Nephron progenitor cell (in vitro differentiated cells): ENCODE results near the gene C9.
"Not testable (repeated sequence)": the region's sequence is repeated elsewhere in the genome, so short reads cannot be mapped to it uniquely, and the experiment has no call there.

Experiments
- DNase-seq: peaks from one replicate; pipeline ENCODE4 v3.0.0; 2021
- H3K27ac Mint-ChIP-seq: 2 replicates; pipeline ENCODE4 v1.8.0; 2021; ENCODE audit warnings: mild to moderate bottlenecking, moderate library complexity, mixed read lengths
- H3K27me3 Mint-ChIP-seq: 2 replicates; pipeline ENCODE4 v1.8.0; 2021; ENCODE audit warnings: mild to moderate bottlenecking, low read depth, mixed read lengths; ENCODE audit not compliant: poor library complexity
- H3K36me3 Mint-ChIP-seq: 2 replicates; pipeline ENCODE4 v1.8.0; 2021; ENCODE audit warnings: low read depth, mixed read lengths
- H3K4me1 Mint-ChIP-seq: 2 replicates; pipeline ENCODE4 v1.8.0; 2021; ENCODE audit warnings: mixed read lengths
- H3K4me3 Mint-ChIP-seq: 2 replicates; pipeline ENCODE4 v1.8.0; 2021; ENCODE audit warnings: mild to moderate bottlenecking, moderate library complexity, mixed read lengths
- H3K9me3 Mint-ChIP-seq: 2 replicates; pipeline ENCODE4 v1.8.0; 2021; ENCODE audit warnings: mild to moderate bottlenecking, moderate library complexity, mixed read lengths
- TF ChIP-seq, protein P1 (sequence below): fragments of 200-600 bp; sonication (generic); IDR thresholded peaks from 2 replicates; pipeline ENCODE4 v1.5.0; 2021; ENCODE audit warnings: antibody characterized with exemption

The C9 gene

DNA sequence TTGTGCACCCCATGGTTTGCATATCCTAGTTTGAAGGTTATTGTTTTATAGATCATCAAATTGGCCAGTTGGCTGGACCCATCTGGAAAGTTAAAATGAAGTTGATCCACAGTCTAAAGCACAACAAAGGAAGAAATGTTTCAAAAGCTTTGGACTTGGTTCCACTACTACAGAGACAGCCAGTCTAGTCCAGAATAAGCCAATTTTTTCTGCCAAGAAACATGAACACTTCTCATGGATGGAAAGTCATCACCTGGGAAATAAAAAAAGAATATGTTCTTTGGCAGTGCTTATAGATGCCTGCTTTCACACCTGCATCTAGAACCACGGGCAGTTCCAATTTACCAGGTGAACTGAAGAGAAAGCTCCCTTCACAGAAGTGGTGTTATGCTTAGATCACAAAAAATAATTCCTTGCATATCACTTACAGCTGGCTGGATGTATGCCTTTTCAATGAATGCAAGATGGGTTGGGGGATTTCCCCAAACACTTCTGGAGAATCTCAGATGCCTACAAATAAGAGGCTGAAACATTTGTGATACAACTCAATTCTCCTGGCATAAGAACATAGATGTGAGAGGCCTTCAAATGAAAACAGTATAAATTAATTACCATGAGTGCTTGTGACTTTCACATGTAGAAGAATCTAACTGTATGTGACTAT, 26.9 kb downstream of the C9 start:
- TF ChIP-seq, protein P1, sequence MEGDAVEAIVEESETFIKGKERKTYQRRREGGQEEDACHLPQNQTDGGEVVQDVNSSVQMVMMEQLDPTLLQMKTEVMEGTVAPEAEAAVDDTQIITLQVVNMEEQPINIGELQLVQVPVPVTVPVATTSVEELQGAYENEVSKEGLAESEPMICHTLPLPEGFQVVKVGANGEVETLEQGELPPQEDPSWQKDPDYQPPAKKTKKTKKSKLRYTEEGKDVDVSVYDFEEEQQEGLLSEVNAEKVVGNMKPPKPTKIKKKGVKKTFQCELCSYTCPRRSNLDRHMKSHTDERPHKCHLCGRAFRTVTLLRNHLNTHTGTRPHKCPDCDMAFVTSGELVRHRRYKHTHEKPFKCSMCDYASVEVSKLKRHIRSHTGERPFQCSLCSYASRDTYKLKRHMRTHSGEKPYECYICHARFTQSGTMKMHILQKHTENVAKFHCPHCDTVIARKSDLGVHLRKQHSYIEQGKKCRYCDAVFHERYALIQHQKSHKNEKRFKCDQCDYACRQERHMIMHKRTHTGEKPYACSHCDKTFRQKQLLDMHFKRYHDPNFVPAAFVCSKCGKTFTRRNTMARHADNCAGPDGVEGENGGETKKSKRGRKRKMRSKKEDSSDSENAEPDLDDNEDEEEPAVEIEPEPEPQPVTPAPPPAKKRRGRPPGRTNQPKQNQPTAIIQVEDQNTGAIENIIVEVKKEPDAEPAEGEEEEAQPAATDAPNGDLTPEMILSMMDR, result no peak
- Mint-ChIP-seq H3K27me3 (no peaks in the 10 kb centered on the region), H3K27ac (no peak overlapping the region), H3K9me3 (peaks cover 13% of the 10 kb centered on the region), H3K4me1 (no peaks in the 10 kb centered on the region), H3K4me3 (no peak overlapping the region), H3K36me3 (peaks cover 3% of the 10 kb centered on the region)
- DNase-seq, result no peak

- H3K9me3 Mint-ChIP-seq, result peaks cover 13% of the 10 kb centered on the region
- not testable (repeated sequence) for H3K27me3 Mint-ChIP-seq, H3K27ac Mint-ChIP-seq, H3K36me3 Mint-ChIP-seq, H3K4me1 Mint-ChIP-seq, H3K4me3 Mint-ChIP-seq, DNase-seq
Observed at GRCh38 chr5:39334296-39334695, 30.0 kb downstream of the C9 start.

GRCh38 chr5:39333104-39333503, 31.2 kb downstream of the C9 start:
- Mint-ChIP-seq H3K27me3 (no peaks in the 10 kb centered on the region), H3K4me1 (no peaks in the 10 kb centered on the region), H3K4me3 (no peak overlapping the region), H3K36me3 (peaks cover 3% of the 10 kb centered on the region), H3K27ac (no peak overlapping the region), H3K9me3 (peaks cover 13% of the 10 kb centered on the region)
- DNase-seq, result no peak
- TF ChIP-seq, protein P1, result no peak

DNA sequence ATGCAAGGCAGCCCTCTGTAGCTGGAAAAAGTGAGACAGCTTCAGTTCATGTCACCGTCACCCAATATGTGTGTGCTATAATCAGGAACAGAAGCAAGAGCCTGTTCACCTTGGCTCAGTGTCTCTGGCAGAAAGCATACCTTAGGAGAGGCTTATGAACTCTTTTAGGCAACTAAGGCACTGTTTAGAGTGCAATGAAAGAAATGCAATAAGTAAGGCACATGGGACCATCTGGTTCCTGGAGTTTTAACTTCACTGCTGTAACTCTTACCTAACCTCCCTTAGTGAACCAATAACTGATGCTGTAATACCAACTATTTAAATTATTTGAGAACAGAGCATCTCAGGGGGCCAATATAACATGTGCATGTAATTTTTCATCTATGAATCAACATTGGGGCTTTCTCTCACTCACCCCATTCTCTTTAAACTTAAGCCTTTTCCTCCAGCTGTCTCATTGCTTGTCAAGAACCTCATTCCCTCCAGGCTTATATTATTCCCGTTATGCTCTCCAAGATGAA, 32.4 kb downstream of the C9 start:
- Mint-ChIP-seq H3K27me3 (no peaks in the 10 kb centered on the region), H3K4me1 (no peaks in the 10 kb centered on the region), H3K27ac (no peak overlapping the region), H3K9me3 (peaks cover 13% of the 10 kb centered on the region), H3K4me3 (no peak overlapping the region), H3K36me3 (peaks cover 3% of the 10 kb centered on the region)
- no peak for DNase-seq
- TF ChIP-seq, protein P1, result no peak

DNA sequence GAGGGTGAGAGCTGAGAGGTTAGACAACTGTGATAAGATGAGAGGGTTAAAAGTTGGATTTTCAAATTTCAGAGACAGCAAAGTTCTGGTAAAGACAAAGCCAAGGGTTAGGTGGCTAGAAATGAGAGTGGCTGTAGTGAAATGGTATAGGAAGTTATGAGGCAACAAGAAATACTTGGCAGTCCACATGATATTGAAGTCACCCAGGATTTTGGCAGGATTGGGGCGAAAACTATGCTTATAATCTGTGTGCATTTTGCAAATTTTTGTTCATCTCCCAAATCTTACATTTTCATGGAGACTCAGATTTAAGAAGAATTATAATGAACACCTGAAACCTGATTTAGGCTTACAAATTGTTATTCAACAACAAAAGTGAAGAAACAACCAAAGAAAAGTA, 35.6 kb downstream of the C9 start:
- H3K27me3 Mint-ChIP-seq, result no peaks in the 10 kb centered on the region
- H3K9me3 Mint-ChIP-seq, result peaks cover 7% of the 10 kb centered on the region
- H3K4me3 Mint-ChIP-seq, result no peak overlapping the region
- TF ChIP-seq, protein P1, result no peak
- no peaks in the 10 kb centered on the region for H3K36me3 Mint-ChIP-seq
- no peaks in the 10 kb centered on the region for H3K4me1 Mint-ChIP-seq
- no peak for DNase-seq
- H3K27ac Mint-ChIP-seq, result no peak overlapping the region

- H3K4me1 Mint-ChIP-seq, result no peaks in the 10 kb centered on the region
- H3K4me3 Mint-ChIP-seq, result no peak overlapping the region
- DNase-seq, result no peak
- TF ChIP-seq, protein P1, result no peak
- H3K27ac Mint-ChIP-seq, result no peak overlapping the region
- H3K36me3 Mint-ChIP-seq, result no peaks in the 10 kb centered on the region
- H3K27me3 Mint-ChIP-seq, result no peaks in the 10 kb centered on the region
- no peaks in the 10 kb centered on the region for H3K9me3 Mint-ChIP-seq
Observed at GRCh38 chr5:39323542-39323941, 40.8 kb downstream of the C9 start.
